DND-41 (cell line): ENCODE measurements around the gene EPB41.

Experiments
- ATAC-seq: fragments of 200-7000 bp; cut with Tn5 transposase; 3 replicates; pipeline ENCODE4 v1.9.1; 2021; ENCODE audit warnings: low read depth; ENCODE audit not compliant: insufficient read depth
- DNase-seq: peaks from one replicate; pipeline ENCODE4 v3.0.0-alpha.2; 2020
- H2AFZ ChIP-seq: 2 replicates; pipeline ENCODE4 v1.6.0; 2012; ENCODE audit warnings: low read depth, low read length
- H3K27ac ChIP-seq: 2 replicates; pipeline ENCODE4 v1.5.1; 2012; ENCODE audit warnings: low read length, inconsistent platforms
- H3K27me3 ChIP-seq: fragments of 200-600 bp; sonication (generic); 2 replicates; pipeline ENCODE4 v1.6.0; 2012; ENCODE audit warnings: low read length, mild to moderate bottlenecking, inconsistent platforms; ENCODE audit not compliant: insufficient read depth, poor library complexity
- H3K36me3 ChIP-seq: 2 replicates; pipeline ENCODE4 v1.5.1; 2012; ENCODE audit warnings: low read length, inconsistent platforms; ENCODE audit not compliant: insufficient read depth
- H3K4me1 ChIP-seq: 2 replicates; pipeline ENCODE4 v1.5.1; 2012; ENCODE audit warnings: mild to moderate bottlenecking, low read length; ENCODE audit not compliant: insufficient read depth
- H3K4me2 ChIP-seq: 2 replicates; pipeline ENCODE4 v1.6.0; 2012; ENCODE audit warnings: mild to moderate bottlenecking, moderate library complexity, low read length, inconsistent platforms; ENCODE audit not compliant: insufficient read depth
- H3K4me3 ChIP-seq, 2 experiments: fragments of 200-600 bp in 1 of 2; shearing (Covaris generic) in 1 of 2; 2 replicates each; pipeline ENCODE4 v1.5.1; 2012 to 2016; ENCODE audit warnings: inconsistent platforms in 2 of 2, low read length in 2 of 2, mild to moderate bottlenecking in 2 of 2, low read depth in 1 of 2, moderate library complexity in 1 of 2
- H3K79me2 ChIP-seq: 2 replicates; pipeline ENCODE4 v1.6.0; 2012; ENCODE audit warnings: low read length, inconsistent platforms; ENCODE audit not compliant: insufficient read depth
- H3K9ac ChIP-seq: 2 replicates; pipeline ENCODE4 v1.6.0; 2012; ENCODE audit warnings: low read depth, mild to moderate bottlenecking, inconsistent platforms, low read length, moderate library complexity
- H3K9me3 ChIP-seq: 2 replicates; pipeline ENCODE4 v1.5.1; 2012; ENCODE audit warnings: low read length, moderate library complexity, mild to moderate bottlenecking, inconsistent platforms; ENCODE audit not compliant: insufficient read depth, severe bottlenecking
- H4K20me1 ChIP-seq: 2 replicates; pipeline ENCODE4 v1.6.0; 2012; ENCODE audit warnings: low read length; ENCODE audit not compliant: insufficient read depth
- EZH2 ChIP-seq: IDR thresholded peaks from 3 replicates; pipeline ENCODE4 v1.6.1; 2012; ENCODE audit warnings: borderline replicate concordance, low read depth, mild to moderate bottlenecking, moderate library complexity, low read length, inconsistent platforms; ENCODE audit not compliant: severe bottlenecking
- TF ChIP-seq, protein P1 (sequence below): IDR thresholded peaks from 2 replicates; pipeline ENCODE4 v1.5.1; 2012; ENCODE audit warnings: borderline replicate concordance, low read length, moderate library complexity, mild to moderate bottlenecking; ENCODE audit not compliant: poor library complexity, severe bottlenecking; ENCODE audit errors: extremely low read depth

The EPB41 gene

DNA sequence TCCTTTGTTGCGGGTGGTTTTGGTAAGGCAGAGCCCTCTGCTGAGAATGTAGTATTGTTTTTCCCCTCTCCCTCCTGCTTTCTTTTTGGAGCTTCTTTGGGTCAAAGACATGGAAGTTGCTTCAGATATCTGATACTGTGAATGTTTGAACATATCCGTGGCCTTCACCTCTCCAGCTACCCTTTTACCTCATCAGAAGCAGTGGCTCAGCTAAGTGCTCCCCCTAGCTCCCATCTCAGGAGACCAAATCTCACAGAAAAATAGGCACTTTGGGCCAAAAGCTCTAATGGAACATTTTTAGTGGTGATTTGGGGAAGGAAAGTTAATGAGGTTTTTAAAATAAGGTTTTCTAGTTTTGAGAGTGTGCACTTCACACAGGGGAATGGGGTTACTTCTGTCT lies 203.0 kb downstream of the EPB41 start:
- no peak for ATAC-seq
- Histone ChIP-seq H3K27me3 (no peaks in the 10 kb centered on the region), H3K4me1 (no peaks in the 10 kb centered on the region), H3K79me2 (no peaks in the 10 kb centered on the region), H3K36me3 (peaks cover 45% of the 10 kb centered on the region), H3K4me3 (no peak overlapping the region), H3K27ac (no peak overlapping the region), H4K20me1 (no peaks in the 10 kb centered on the region), H2AFZ (no peak overlapping the region), H3K9ac (no peak overlapping the region), H3K4me2 (no peak overlapping the region), H3K9me3 (no peaks in the 10 kb centered on the region)
- no peak for DNase-seq
- TF ChIP-seq EZH2, result no peak

GRCh38 chr1:29119121-29119929 lies 205.0 kb downstream of the EPB41 start:
- H3K4me2 ChIP-seq, result no peak overlapping the region
- no peak overlapping the region for H3K27ac ChIP-seq
- no peaks in the 10 kb centered on the region for H3K9me3 ChIP-seq
- H3K79me2 ChIP-seq, result no peaks in the 10 kb centered on the region
- no peak for TF ChIP-seq EZH2
- TF ChIP-seq, protein P1, sequence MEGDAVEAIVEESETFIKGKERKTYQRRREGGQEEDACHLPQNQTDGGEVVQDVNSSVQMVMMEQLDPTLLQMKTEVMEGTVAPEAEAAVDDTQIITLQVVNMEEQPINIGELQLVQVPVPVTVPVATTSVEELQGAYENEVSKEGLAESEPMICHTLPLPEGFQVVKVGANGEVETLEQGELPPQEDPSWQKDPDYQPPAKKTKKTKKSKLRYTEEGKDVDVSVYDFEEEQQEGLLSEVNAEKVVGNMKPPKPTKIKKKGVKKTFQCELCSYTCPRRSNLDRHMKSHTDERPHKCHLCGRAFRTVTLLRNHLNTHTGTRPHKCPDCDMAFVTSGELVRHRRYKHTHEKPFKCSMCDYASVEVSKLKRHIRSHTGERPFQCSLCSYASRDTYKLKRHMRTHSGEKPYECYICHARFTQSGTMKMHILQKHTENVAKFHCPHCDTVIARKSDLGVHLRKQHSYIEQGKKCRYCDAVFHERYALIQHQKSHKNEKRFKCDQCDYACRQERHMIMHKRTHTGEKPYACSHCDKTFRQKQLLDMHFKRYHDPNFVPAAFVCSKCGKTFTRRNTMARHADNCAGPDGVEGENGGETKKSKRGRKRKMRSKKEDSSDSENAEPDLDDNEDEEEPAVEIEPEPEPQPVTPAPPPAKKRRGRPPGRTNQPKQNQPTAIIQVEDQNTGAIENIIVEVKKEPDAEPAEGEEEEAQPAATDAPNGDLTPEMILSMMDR, result no peak
- H3K4me3 ChIP-seq, result no peak overlapping the region
- H3K36me3 ChIP-seq, result peaks cover 26% of the 10 kb centered on the region
- H3K27me3 ChIP-seq, result no peaks in the 10 kb centered on the region
- H3K4me1 ChIP-seq, result peaks cover 4% of the 10 kb centered on the region
- H2AFZ ChIP-seq, result no peak overlapping the region
- DNase-seq (no peak), ATAC-seq (no peak)
- H3K9ac ChIP-seq, result no peak overlapping the region
- no peaks in the 10 kb centered on the region for H4K20me1 ChIP-seq

DNA sequence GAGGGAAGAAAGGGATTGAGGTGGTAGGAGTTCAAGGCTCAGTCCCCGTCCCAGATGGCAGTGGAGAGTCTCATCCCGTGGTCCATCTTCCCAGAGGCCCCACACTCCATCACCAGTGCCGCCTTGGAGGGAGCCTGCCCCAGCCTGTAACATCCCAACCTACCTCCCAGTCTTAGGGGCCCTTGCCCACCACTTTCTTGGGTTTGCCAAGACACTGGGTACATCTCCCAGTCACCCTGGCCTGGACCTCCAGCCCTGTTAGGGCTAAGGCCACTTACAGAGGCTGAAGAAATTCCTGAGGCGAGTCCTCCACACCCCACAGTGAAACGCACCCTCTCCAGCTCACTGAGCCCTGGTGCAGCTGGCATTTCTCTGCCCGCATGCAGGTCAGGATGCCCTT lies 206.0 kb downstream of the EPB41 start:
- H3K79me2 ChIP-seq, result no peaks in the 10 kb centered on the region
- DNase-seq, result no peak
- H3K9me3 ChIP-seq, result no peaks in the 10 kb centered on the region
- ATAC-seq, result no peak
- no peaks in the 10 kb centered on the region for H4K20me1 ChIP-seq
- H3K27me3 ChIP-seq, result no peaks in the 10 kb centered on the region
- peaks cover 10% of the 10 kb centered on the region for H3K4me1 ChIP-seq
- no peak overlapping the region for H3K4me2 ChIP-seq
- no peak overlapping the region for H3K4me3 ChIP-seq
- no peak overlapping the region for H3K27ac ChIP-seq
- peaks cover 24% of the 10 kb centered on the region for H3K36me3 ChIP-seq
- TF ChIP-seq, protein P1, result no peak
- no peak for TF ChIP-seq EZH2
- no peak overlapping the region for H3K9ac ChIP-seq
- H2AFZ ChIP-seq, result no peak overlapping the region

GRCh38 chr1:29120947-29121485 lies 206.6 kb downstream of the EPB41 start:
- H3K27me3 ChIP-seq, result no peaks in the 10 kb centered on the region
- no peaks in the 10 kb centered on the region for H3K79me2 ChIP-seq
- H3K4me1 ChIP-seq, result peaks cover 10% of the 10 kb centered on the region
- H4K20me1 ChIP-seq, result no peaks in the 10 kb centered on the region
- no peak overlapping the region for H3K9ac ChIP-seq
- no peak overlapping the region for H3K27ac ChIP-seq
- no peak for DNase-seq
- peaks cover 19% of the 10 kb centered on the region for H3K36me3 ChIP-seq
- ATAC-seq, result no peak
- no peak for TF ChIP-seq EZH2
- TF ChIP-seq, protein P1, result no peak
- H3K4me3 ChIP-seq, result no peak overlapping the region
- no peaks in the 10 kb centered on the region for H3K9me3 ChIP-seq
- H3K4me2 ChIP-seq, result no peak overlapping the region
- H2AFZ ChIP-seq, result no peak overlapping the region
